Neural progenitor cell (in vitro differentiated cells): ENCODE data around the gene INPP4B. TPM values are rescaled to one million over a fixed set of nuclear protein-coding genes. Genes with fewer than 3 reads are reported as not detected.

Experiments
- DNase-seq: peaks from one replicate; pipeline ENCODE4 v3.0.0-alpha.2; 2016; ENCODE audit warnings: low spot score
- H2AFZ ChIP-seq: fragments of 200-600 bp; sonication (generic); replicated peaks from 2 replicates; pipeline ENCODE4 v1.6.1; 2016; ENCODE audit warnings: antibody characterized with exemption
- H3F3A ChIP-seq: fragments of 200-600 bp; sonication (generic); 2 replicates; pipeline ENCODE4 v1.6.1; 2016; ENCODE audit warnings: antibody characterized with exemption, low read depth
- H3K27ac ChIP-seq: fragments of 200-600 bp; sonication (generic); 2 replicates; pipeline ENCODE4 v1.5.1; 2016; ENCODE audit warnings: mild to moderate bottlenecking
- H3K27me3 ChIP-seq: fragments of 200-600 bp; sonication (generic); 2 replicates; pipeline ENCODE4 v1.6.1; 2016; ENCODE audit warnings: mild to moderate bottlenecking, moderate library complexity
- H3K36me3 ChIP-seq: fragments of 200-600 bp; sonication (generic); 2 replicates; pipeline ENCODE4 v1.5.1; 2016
- H3K4me1 ChIP-seq: fragments of 200-600 bp; sonication (generic); 2 replicates; pipeline ENCODE4 v1.6.1; 2016; ENCODE audit warnings: mixed run types
- H3K4me2 ChIP-seq: fragments of 200-600 bp; sonication (generic); 2 replicates; pipeline ENCODE4 v1.6.1; 2016
- H3K4me3 ChIP-seq: fragments of 200-600 bp; sonication (generic); 2 replicates; pipeline ENCODE4 v1.5.1; 2016
- H3K79me2 ChIP-seq: fragments of 200-600 bp; sonication (generic); 2 replicates; pipeline ENCODE4 v1.6.1; 2016; ENCODE audit warnings: low read depth
- H3K9ac ChIP-seq: fragments of 200-600 bp; sonication (generic); 2 replicates; pipeline ENCODE4 v1.6.1; 2016
- H3K9me3 ChIP-seq: fragments of 200-600 bp; sonication (generic); 2 replicates; pipeline ENCODE4 v1.5.1; 2016; ENCODE audit warnings: low read depth
- H4K20me1 ChIP-seq: fragments of 200-600 bp; sonication (generic); 2 replicates; pipeline ENCODE4 v1.6.1; 2016; ENCODE audit warnings: low read depth
- H3K27ac Mint-ChIP-seq: 3 replicates; pipeline ENCODE4 v1.8.0; 2021; ENCODE audit warnings: mixed read lengths
- H3K27me3 Mint-ChIP-seq: 2 replicates; pipeline ENCODE4 v1.8.0; 2022; ENCODE audit warnings: low read depth, mild to moderate bottlenecking, inconsistent platforms, moderate library complexity, mixed read lengths; ENCODE audit not compliant: insufficient read depth
- H3K36me3 Mint-ChIP-seq: 3 replicates; pipeline ENCODE4 v1.8.0; 2021; ENCODE audit warnings: mixed read lengths
- H3K4me1 Mint-ChIP-seq: 3 replicates; pipeline ENCODE4 v1.8.0; 2021; ENCODE audit warnings: mixed read lengths
- H3K4me3 Mint-ChIP-seq: 3 replicates; pipeline ENCODE4 v1.8.0; 2021; ENCODE audit warnings: mild to moderate bottlenecking, moderate library complexity, mixed read lengths
- H3K9me3 Mint-ChIP-seq: 3 replicates; pipeline ENCODE4 v1.8.0; 2020; ENCODE audit warnings: mixed read lengths
- CTCF ChIP-seq: fragments of 200-600 bp; sonication (generic); IDR thresholded peaks from 2 replicates; pipeline ENCODE4 v1.5.1; 2017; ENCODE audit warnings: antibody characterized with exemption, mild to moderate bottlenecking
- EZH2 ChIP-seq: fragments of 200-600 bp; sonication (generic); IDR thresholded peaks from 2 replicates; pipeline ENCODE4 v1.6.1; 2017; ENCODE audit warnings: antibody characterized with exemption, mild to moderate bottlenecking, moderate library complexity
- EZH2phosphoT487 ChIP-seq: fragments of 200-600 bp; sonication (generic); IDR thresholded peaks from 2 replicates; pipeline ENCODE4 v1.6.1; 2017; ENCODE audit warnings: antibody characterized with exemption
- total RNA-seq: library from RNA; depleted of rRNA; stranded (reverse); fragments of >200 nt; gene quantifications from 2 replicates; pipeline ENCODE4 v1.2.3, GENCODE V29; 2015; ENCODE audit warnings: low replicate concordance

Gene INPP4B
- total RNA-seq, result 0.90 and 1.3 TPM in 2 replicates

DNA sequence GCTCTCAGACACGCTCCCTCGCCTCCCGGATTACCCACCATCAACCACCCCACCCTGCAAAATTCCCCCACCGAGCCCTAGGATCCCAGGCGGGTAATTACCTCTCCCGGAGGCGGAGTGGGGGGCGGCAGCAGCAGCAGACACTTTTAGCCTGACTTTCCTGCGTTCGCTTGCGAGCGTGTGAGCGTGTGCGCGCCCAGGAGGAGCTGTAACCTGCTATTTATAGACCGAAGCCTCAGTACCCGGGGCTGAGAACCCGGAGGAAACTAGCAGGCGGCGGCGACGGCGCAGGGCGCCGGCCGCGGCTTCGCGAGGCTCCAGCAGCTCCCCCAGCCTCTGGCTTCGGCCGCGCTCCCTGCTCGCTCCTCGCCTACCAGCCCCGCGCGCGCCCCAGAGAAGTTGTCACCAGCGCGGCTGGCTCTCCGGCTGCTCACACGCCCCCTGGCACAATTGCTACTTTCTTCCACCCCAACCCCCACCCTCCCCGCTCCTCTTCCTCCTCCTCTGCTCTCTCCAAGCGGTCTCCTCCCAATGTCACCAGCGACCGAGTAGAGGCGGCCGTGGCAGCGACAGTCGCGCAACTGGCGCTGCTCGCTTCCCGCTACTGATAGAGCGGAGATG, at the start of gene INPP4B:
TSS of gene INPP4B (minus strand) at position 194 of the 621 bp plus-strand sequence.
- H3K9me3 Mint-ChIP-seq, result no peaks in the 10 kb centered on the region
- Histone ChIP-seq H3K36me3 (no peaks in the 10 kb centered on the region), H3K79me2 (no peaks in the 10 kb centered on the region), H3K9ac (no peak within 1 kb of the TSS), H3K4me1 (no peaks in the 10 kb centered on the region), H3F3A (peaks cover 3% of the 10 kb centered on the region), H3K9me3 (no peaks in the 10 kb centered on the region), H3K27me3 (peaks cover 80% of the 10 kb centered on the region), H4K20me1 (peaks cover 5% of the 10 kb centered on the region), H3K27ac (no peak within 1 kb of the TSS), H2AFZ (peak within 1 kb of the TSS; percentile 53), H3K4me3 (peak within 1 kb of the TSS; percentile 65), H3K4me2 (peak within 1 kb of the TSS; percentile 99)
- no peaks in the 10 kb centered on the region for H3K36me3 Mint-ChIP-seq
- peaks cover 16% of the 10 kb centered on the region for H3K27me3 Mint-ChIP-seq
- no peaks in the 10 kb centered on the region for H3K4me1 Mint-ChIP-seq
- H3K27ac Mint-ChIP-seq, result no peak within 1 kb of the TSS
- peak; percentile 72 for DNase-seq
- TF ChIP-seq CTCF (no peak), EZH2 (peak; percentile 32), EZH2phosphoT487 (peak; percentile 10)
- peak within 1 kb of the TSS; percentile 91 for H3K4me3 Mint-ChIP-seq

DNA sequence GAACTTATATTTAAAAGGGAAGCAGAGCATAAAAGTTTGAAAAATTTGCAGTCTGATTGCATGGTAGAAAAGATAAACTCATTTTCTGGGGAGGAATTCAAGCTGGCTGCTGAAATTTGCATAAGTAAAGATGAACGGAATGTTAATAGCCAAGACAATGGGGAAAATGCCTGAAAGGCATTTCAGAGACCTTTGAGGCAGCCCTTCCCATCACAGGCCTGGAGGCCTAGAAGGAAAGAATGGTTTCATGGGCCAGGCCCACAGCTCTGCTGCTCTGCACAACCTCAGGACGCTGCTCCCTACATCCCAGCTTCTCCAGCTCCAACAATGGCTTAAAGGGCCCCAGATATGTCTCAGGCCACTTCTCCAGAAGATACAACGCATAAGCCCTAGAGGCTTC, 46.9 kb upstream of the INPP4B start:
- Mint-ChIP-seq H3K9me3 (peaks cover 27% of the 10 kb centered on the region), H3K36me3 (no peaks in the 10 kb centered on the region), H3K27me3 (peaks cover 3% of the 10 kb centered on the region)

GRCh38 chr4:142886566-142886965, 40.5 kb upstream of the INPP4B start:
- H3K36me3 Mint-ChIP-seq, result no peaks in the 10 kb centered on the region
- TF ChIP-seq EZH2 (no peak), CTCF (no peak), EZH2phosphoT487 (no peak)
- no peaks in the 10 kb centered on the region for H3K4me1 Mint-ChIP-seq
- H3K36me3 ChIP-seq, result no peaks in the 10 kb centered on the region
- H3K4me2 ChIP-seq, result no peak overlapping the region
- H3K9me3 ChIP-seq, result no peaks in the 10 kb centered on the region
- no peak overlapping the region for H3K4me3 Mint-ChIP-seq
- no peaks in the 10 kb centered on the region for H3K9me3 Mint-ChIP-seq
- H3K4me3 ChIP-seq, result no peak overlapping the region
- H3F3A ChIP-seq, result no peaks in the 10 kb centered on the region
- no peaks in the 10 kb centered on the region for H4K20me1 ChIP-seq
- peak; percentile 20 for DNase-seq
- no peak overlapping the region for H3K27ac Mint-ChIP-seq
- H3K9ac ChIP-seq, result no peak overlapping the region
- H3K27ac ChIP-seq, result no peak overlapping the region
- H3K27me3 Mint-ChIP-seq, result no peaks in the 10 kb centered on the region
- no peaks in the 10 kb centered on the region for H3K79me2 ChIP-seq
- no peak overlapping the region for H2AFZ ChIP-seq
- H3K27me3 ChIP-seq, result no peaks in the 10 kb centered on the region
- H3K4me1 ChIP-seq, result no peaks in the 10 kb centered on the region

More for the DNA sequence above, 46.9 kb upstream of the INPP4B start:
- H3K79me2 ChIP-seq, result no peaks in the 10 kb centered on the region
- no peak overlapping the region for H3K4me3 ChIP-seq
- H4K20me1 ChIP-seq, result no peaks in the 10 kb centered on the region
- no peaks in the 10 kb centered on the region for H3K4me1 Mint-ChIP-seq
- H3K27me3 ChIP-seq, result no peaks in the 10 kb centered on the region
- H2AFZ ChIP-seq, result no peak overlapping the region
- TF ChIP-seq EZH2phosphoT487, result no peak
- no peak for TF ChIP-seq CTCF
- TF ChIP-seq EZH2, result no peak
- H3K4me3 Mint-ChIP-seq, result no peak overlapping the region
- H3K27ac Mint-ChIP-seq, result no peak overlapping the region
- H3F3A ChIP-seq, result no peaks in the 10 kb centered on the region
- H3K4me2 ChIP-seq, result no peak overlapping the region
- no peak overlapping the region for H3K27ac ChIP-seq
- peaks cover 12% of the 10 kb centered on the region for H3K9me3 ChIP-seq
- H3K4me1 ChIP-seq, result no peaks in the 10 kb centered on the region
- peak; percentile 3 for DNase-seq
- H3K9ac ChIP-seq, result no peak overlapping the region
- peaks cover 2% of the 10 kb centered on the region for H3K36me3 ChIP-seq
